Measurements from ENCODE around the gene ZCCHC7. TPM values are rescaled to one million over a fixed set of nuclear protein-coding genes. Genes with fewer than 3 reads are reported as not detected.

ZCCHC7 gene
- total and polyA plus RNA-seq, 10 of the 15 experiments (the other 5 are each of a cell fraction or from before 2014, with no cell fraction given) = 42.9 to 178 (median 53.3) TPM

DNA sequence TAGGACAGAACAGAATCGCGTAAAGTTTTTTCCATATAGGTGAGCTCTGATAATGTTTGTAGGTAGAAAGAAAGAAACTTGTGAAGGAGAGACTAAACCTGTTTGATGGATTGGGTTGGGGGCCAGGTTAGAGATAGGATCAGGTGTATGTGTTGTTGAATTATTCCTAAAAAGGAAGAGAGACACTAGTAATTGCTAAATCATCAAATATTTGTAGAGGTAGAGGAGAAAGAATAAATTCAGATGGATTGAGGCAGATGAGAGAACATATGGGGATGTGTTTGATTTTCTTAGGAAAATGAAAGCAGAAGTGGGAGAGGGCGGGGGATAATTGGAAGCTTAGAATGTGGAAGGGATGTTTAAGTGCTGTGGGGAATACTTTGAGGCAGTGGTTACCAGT lies 7.7 kb downstream of the ZCCHC7 start:
- ATAC-seq = no peak
- BruUV-seq (replicated peaks) = TSS peak; percentile 4
- WGBS (ENCODE audit: insufficient coverage, insufficient replicate concordance, low lambda C conversion rate, missing lambda C conversion rate) = 95% methylated on average over 3 of the region's 3 CpGs
- Histone ChIP-seq H3K4me3 (peak overlapping the region; percentile 21; the same call in 1 of the 2 replicates), H3K9ac (ENCODE audit: control insufficient read depth, insufficient read depth, low read length) (no peak overlapping the region), H3K9me3 (replicated peaks; ENCODE audit: control insufficient read depth, insufficient read depth, low read length) (no peaks in the 10 kb centered on the region), H3K4me2 (ENCODE audit: control insufficient read depth, insufficient read depth) (peak overlapping the region; percentile 65), H3K4me1 (ENCODE audit: control insufficient read depth, insufficient read depth, low read length) (peaks cover 21% of the 10 kb centered on the region), H3K36me3 (ENCODE audit: control insufficient read depth in 2 of 2, insufficient read depth in 2 of 2, low read length in 1 of 2) (peaks cover 0 to 14% of the 10 kb centered on the region in 2 experiments; a peak in 3 of 4 replicates), H4K20me1 (ENCODE audit: control insufficient read depth, insufficient read depth) (no peaks in the 10 kb centered on the region), H2AFZ (ENCODE audit: control insufficient read depth, low read depth, low read length) (no peak overlapping the region), H3K27me3 (replicated peaks in 1 of 2; ENCODE audit: control insufficient read depth in 2 of 2, insufficient read depth in 2 of 2, low read length in 1 of 2) (no peaks in the 10 kb centered on the region), H3K79me2 (ENCODE audit: control insufficient read depth, insufficient read depth, low read length) (peaks cover 82% of the 10 kb centered on the region), H3K27ac (ENCODE audit: control insufficient read depth, insufficient read depth) (no peak overlapping the region)
- no peak for DNase-seq (ENCODE audit: low read depth, low spot score)
- TF ChIP-seq IKZF2 (IDR thresholded peaks at IDR 0.05) = peak in 1 of 2 experiments; percentile 9; a peak in 1 of 4 replicates
- TF ChIP-seq EED (IDR thresholded peaks at IDR 0.05; ENCODE audit: low read depth) = no peak
- no peak for FAIRE-seq
- ChIA-PET POLR2A (interaction anchor here (0.7 to 5.9 kb wide), 3 partner anchors 9 to 149 kb away, joined by 3 to 50 read pairs (median 3); no protein-coding TSS in a partner anchor), SMC1A (ENCODE audit: uncharacterized antibody, unreplicated experiment) (interaction anchor here (0.6 to 5.9 kb wide), 14 partner anchors 9 to 195 kb away, joined by 3 to 99 read pairs (median 4); no protein-coding TSS in a partner anchor), RAD21 (ENCODE audit: unreplicated experiment) (interaction anchor here (1.0 to 5.9 kb wide), 7 partner anchors 9 to 134 kb away, joined by 3 to 76 read pairs (median 4); no protein-coding TSS in a partner anchor), CTCF (interaction anchor here (1.1 to 2.3 kb wide), 7 partner anchors 10 to 201 kb away, joined by 3 to 7 read pairs (median 3); no protein-coding TSS in a partner anchor)
- intact Hi-C loops (cut with micrococcal nuclease; ENCODE audit: unreplicated experiment) = loop anchor here (10.0 kb wide), 1 partner anchor 253 kb away; no protein-coding TSS in a partner anchor
- in situ Hi-C loops (cut with MboI) = no loop called here

DNA sequence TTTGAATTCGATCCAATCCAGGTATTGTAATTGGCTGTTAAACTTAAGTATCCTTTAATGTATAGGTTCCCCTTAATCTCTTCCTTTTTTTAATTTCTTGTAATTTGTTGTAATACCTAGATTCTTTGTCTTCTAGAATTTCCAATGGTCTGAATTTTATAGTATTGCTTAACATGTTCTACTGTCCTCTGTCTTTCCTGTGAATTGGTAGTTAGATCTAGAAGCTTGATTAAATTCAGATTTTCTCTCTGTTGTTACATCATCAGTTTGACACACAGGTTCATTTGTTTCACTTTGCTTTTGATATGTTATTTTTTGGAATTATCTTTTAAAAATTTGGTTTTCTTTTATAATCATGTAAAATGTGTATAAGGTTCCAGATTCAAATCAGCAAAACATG lies 13.8 kb downstream of the ZCCHC7 start:
- Histone ChIP-seq H3K4me2 (ENCODE audit: control insufficient read depth, insufficient read depth) (0 out of 2 replicates have a peak overlapping the region, but pooled peaks have one; percentile 3), H3K36me3 (ENCODE audit: control insufficient read depth in 2 of 2, insufficient read depth in 2 of 2, low read length in 1 of 2) (peaks cover 0 to 7% of the 10 kb centered on the region in 2 experiments; a peak in 2 of 4 replicates), H3K27me3 (replicated peaks in 1 of 2; ENCODE audit: control insufficient read depth in 2 of 2, insufficient read depth in 2 of 2, low read length in 1 of 2) (no peaks in the 10 kb centered on the region), H3K79me2 (ENCODE audit: control insufficient read depth, insufficient read depth, low read length) (peaks cover 71% of the 10 kb centered on the region), H3K27ac (ENCODE audit: control insufficient read depth, insufficient read depth) (no peak overlapping the region), H3K9ac (ENCODE audit: control insufficient read depth, insufficient read depth, low read length) (no peak overlapping the region), H3K4me1 (ENCODE audit: control insufficient read depth, insufficient read depth, low read length) (peaks cover 11% of the 10 kb centered on the region; the same call in 1 of the 2 replicates), H4K20me1 (ENCODE audit: control insufficient read depth, insufficient read depth) (no peaks in the 10 kb centered on the region), H3K9me3 (replicated peaks; ENCODE audit: control insufficient read depth, insufficient read depth, low read length) (no peaks in the 10 kb centered on the region; the same call in 1 of the 3 replicates), H2AFZ (ENCODE audit: control insufficient read depth, low read depth, low read length) (no peak overlapping the region), H3K4me3 (no peak overlapping the region)
- in situ Hi-C loops (cut with MboI) (no loop called here), intact Hi-C loops (cut with micrococcal nuclease; ENCODE audit: unreplicated experiment) (no loop called here)
- ATAC-seq = no peak
- ChIA-PET POLR2A (interaction anchor here (7.8 kb wide), 1 partner anchor 8 kb away, joined by 50 read pairs; no protein-coding TSS in a partner anchor), CTCF (interaction anchor here (1.0 to 1.9 kb wide), 3 partner anchors 10 to 102 kb away, joined by 3 to 5 read pairs (median 4); no protein-coding TSS in a partner anchor), RAD21 (ENCODE audit: unreplicated experiment) (interaction anchor here (1.1 to 6.9 kb wide), 4 partner anchors 8 to 30 kb away, joined by 3 to 76 read pairs (median 30); partner anchors contain the start of gene ZCCHC7), SMC1A (ENCODE audit: uncharacterized antibody, unreplicated experiment) (interaction anchor here (1.0 to 7.1 kb wide), 4 partner anchors 8 to 53 kb away, joined by 3 to 99 read pairs (median 39); partner anchors contain the start of gene ZCCHC7)
- BruUV-seq (replicated peaks) = no TSS peak
- WGBS (ENCODE audit: insufficient coverage, insufficient replicate concordance, low lambda C conversion rate, missing lambda C conversion rate) = 95% methylated on average over 1 of the region's 1 CpG
- DNase-seq (ENCODE audit: low read depth, low spot score) = no peak
- no peak for FAIRE-seq
- TF ChIP-seq, protein P1, sequence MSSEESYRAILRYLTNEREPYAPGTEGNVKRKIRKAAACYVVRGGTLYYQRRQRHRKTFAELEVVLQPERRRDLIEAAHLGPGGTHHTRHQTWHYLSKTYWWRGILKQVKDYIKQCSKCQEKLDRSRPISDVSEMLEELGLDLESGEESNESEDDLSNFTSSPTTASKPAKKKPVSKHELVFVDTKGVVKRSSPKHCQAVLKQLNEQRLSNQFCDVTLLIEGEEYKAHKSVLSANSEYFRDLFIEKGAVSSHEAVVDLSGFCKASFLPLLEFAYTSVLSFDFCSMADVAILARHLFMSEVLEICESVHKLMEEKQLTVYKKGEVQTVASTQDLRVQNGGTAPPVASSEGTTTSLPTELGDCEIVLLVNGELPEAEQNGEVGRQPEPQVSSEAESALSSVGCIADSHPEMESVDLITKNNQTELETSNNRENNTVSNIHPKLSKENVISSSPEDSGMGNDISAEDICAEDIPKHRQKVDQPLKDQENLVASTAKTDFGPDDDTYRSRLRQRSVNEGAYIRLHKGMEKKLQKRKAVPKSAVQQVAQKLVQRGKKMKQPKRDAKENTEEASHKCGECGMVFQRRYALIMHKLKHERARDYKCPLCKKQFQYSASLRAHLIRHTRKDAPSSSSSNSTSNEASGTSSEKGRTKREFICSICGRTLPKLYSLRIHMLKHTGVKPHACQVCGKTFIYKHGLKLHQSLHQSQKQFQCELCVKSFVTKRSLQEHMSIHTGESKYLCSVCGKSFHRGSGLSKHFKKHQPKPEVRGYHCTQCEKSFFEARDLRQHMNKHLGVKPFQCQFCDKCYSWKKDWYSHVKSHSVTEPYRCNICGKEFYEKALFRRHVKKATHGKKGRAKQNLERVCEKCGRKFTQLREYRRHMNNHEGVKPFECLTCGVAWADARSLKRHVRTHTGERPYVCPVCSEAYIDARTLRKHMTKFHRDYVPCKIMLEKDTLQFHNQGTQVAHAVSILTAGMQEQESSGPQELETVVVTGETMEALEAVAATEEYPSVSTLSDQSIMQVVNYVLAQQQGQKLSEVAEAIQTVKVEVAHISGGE (CRISPR knock-in tag; IDR thresholded peaks at IDR 0.05) = no peak
- TF ChIP-seq SIX5 (IDR thresholded peaks at IDR 0.05; ENCODE audit: low read depth, low read length, severe bottlenecking) = no peak
- TF ChIP-seq, protein P2, sequence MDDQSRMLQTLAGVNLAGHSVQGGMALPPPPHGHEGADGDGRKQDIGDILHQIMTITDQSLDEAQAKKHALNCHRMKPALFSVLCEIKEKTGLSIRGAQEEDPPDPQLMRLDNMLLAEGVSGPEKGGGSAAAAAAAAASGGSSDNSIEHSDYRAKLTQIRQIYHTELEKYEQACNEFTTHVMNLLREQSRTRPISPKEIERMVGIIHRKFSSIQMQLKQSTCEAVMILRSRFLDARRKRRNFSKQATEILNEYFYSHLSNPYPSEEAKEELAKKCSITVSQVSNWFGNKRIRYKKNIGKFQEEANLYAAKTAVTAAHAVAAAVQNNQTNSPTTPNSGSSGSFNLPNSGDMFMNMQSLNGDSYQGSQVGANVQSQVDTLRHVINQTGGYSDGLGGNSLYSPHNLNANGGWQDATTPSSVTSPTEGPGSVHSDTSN (IDR thresholded peaks at IDR 0.05; ENCODE audit: insufficient replicate concordance, low read depth, low read length) = no peak
- no peak for TF ChIP-seq TCF7 (IDR thresholded peaks at IDR 0.05; ENCODE audit: borderline replicate concordance)
- no peak for TF ChIP-seq BRCA1 (IDR thresholded peaks at IDR 0.05; ENCODE audit: low read depth, low read length)
- TF ChIP-seq JUNB (IDR thresholded peaks at IDR 0.05) = no peak
- no peak for TF ChIP-seq ZSCAN29 (IDR thresholded peaks at IDR 0.05)
- TF ChIP-seq YBX1 (IDR thresholded peaks at IDR 0.05) = no peak
- no peak for TF ChIP-seq MEF2B (IDR thresholded peaks at IDR 0.05; ENCODE audit: partially characterized antibody, poor library complexity, severe bottlenecking)
- TF ChIP-seq GABPA (IDR thresholded peaks at IDR 0.05; ENCODE audit: low read depth) = no peak

Measured in GM12878 (cell line).